Vagina (tissue), 2 donors: Measurements from ENCODE around the gene TRABD2B. TPM values are rescaled to one million over a fixed set of nuclear protein-coding genes. Genes with fewer than 3 reads are reported as not detected.

ENCODE experiments used
- DNase-seq, 2 donors: peaks; one replicate each; pipeline ENCODE4 v3.0.0-alpha.2; 2017; ENCODE audit errors: extremely low spot score in 2 of 2
- H3K27ac ChIP-seq: fragments of 200-600 bp; sonication (generic); one replicate; pipeline ENCODE4 v1.5.1; 2019
- H3K27me3 ChIP-seq: fragments of 200-600 bp; sonication (generic); one replicate; pipeline ENCODE4 v1.5.1; 2019
- H3K36me3 ChIP-seq, 2 donors: fragments of 200-600 bp; sonication (generic); one replicate each; pipeline ENCODE4 v1.5.1; 2017 to 2019
- H3K4me1 ChIP-seq: fragments of 200-600 bp; sonication (generic); one replicate; pipeline ENCODE4 v1.5.1; 2019
- H3K4me3 ChIP-seq, 2 donors: fragments of 200-600 bp; sonication (generic); 1 replicate in 1 of 2; 2 replicates in 1 of 2; pipeline ENCODE4 v1.5.1; 2016 to 2019
- H3K9me3 ChIP-seq: fragments of 200-600 bp; sonication (generic); one replicate; pipeline ENCODE4 v1.5.1; 2019
- POLR2A ChIP-seq, 2 donors: fragments of 450-650 bp; IDR thresholded peaks; one replicate each; pipeline ENCODE4 v1.6.1; 2017; ENCODE audit warnings: antibody characterized with exemption in 2 of 2, mild to moderate bottlenecking in 2 of 2, moderate library complexity in 2 of 2
- POLR2AphosphoS5 ChIP-seq, 2 donors: sonication (generic); formaldehyde crosslinking; IDR thresholded peaks; one replicate each; pipeline ENCODE4 v1.9.0; 2017; ENCODE audit warnings: antibody characterized with exemption in 2 of 2, mild to moderate bottlenecking in 2 of 2, low read depth in 1 of 2; ENCODE audit not compliant: insufficient read depth in 1 of 2
- intact Hi-C: fragments of 100-400 bp; cut with DNase I; formaldehyde crosslinking; loops from one replicate; pipeline ENCODE4 v1.15.1; 2023
- total RNA-seq: library from RNA; depleted of rRNA; stranded (reverse); fragments of >200 nt; gene quantifications from one replicate; pipeline ENCODE4 v1.2.3, GENCODE V29; 2016
- TF ChIP-seq, protein P1 (sequence below), 3 experiments: fragments of 450-650 bp in 2 of 3; fragments of 200-600 bp in 1 of 3; sonication (generic) in 1 of 3; IDR thresholded peaks; one replicate each; pipeline ENCODE4 v1.5.1; 2017 to 2019; ENCODE audit warnings: antibody characterized with exemption in 3 of 3, mild to moderate bottlenecking in 2 of 3, moderate library complexity in 2 of 3

Gene TRABD2B
- total RNA-seq, 1 donor from 2014 or later: 5.6 TPM

DNA sequence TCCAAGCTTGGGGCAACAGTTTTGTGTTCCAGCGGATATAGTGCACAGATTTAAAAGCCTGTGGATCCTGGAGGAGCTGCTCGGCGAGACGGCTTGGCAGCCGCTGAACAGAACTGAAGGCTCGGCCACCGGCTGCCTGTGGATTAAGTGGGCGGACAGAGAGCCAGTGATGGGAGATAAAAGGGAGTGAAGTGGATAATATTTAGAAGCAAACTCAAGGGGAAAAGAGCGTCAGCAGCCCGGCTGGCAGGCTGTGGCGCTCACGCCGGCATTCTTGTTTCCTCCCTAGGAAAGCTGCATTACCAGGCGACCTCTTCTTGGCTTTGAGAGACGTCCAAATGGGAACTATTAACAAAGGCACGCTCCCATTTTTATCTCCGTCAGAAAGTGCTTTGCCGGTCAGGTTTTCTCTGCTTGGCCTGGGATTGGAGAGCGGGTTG lies 10.4 kb downstream of the TRABD2B start:
- peaks cover 25% of the 10 kb centered on the region for H3K4me1 ChIP-seq
- H3K36me3 ChIP-seq: no peaks in the 10 kb centered on the region
- peak overlapping the region; percentile 15 to 26 for H3K4me3 ChIP-seq
- TF ChIP-seq POLR2A (IDR thresholded peaks at IDR 0.05) (no peak), POLR2AphosphoS5 (IDR thresholded peaks at IDR 0.05; ENCODE audit: insufficient read depth in 1 of 2, low read depth in 1 of 2) (peak in 1 of 2 donors; percentile 49)
- peak overlapping the region; percentile 31 for H3K27ac ChIP-seq
- no peaks in the 10 kb centered on the region for H3K27me3 ChIP-seq
- H3K9me3 ChIP-seq: no peaks in the 10 kb centered on the region
- peak in 1 of 2 donors; percentile 95 for DNase-seq
- intact Hi-C loops: no loop called here

DNA sequence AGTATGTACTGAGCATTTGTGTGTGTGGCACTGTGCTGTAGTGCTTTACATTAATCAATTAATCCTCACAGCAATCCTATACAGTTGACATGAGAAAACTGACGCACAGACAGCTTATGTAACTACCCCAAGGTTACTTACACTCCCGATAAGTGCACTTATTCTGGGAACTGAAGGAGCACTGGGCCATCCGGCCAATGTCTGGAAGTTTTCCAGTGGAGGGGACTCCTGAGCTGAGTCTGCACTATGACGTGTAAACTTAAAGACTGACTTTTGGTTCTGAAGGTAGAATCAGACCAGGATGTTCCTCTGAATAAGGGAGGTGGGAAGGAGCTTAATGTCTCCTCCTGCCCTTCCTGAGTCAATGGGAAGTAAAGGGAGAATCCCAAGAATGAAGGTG lies 12.2 kb downstream of the TRABD2B start:
- no peak overlapping the region for H3K4me3 ChIP-seq
- intact Hi-C loops: no loop called here
- H3K27me3 ChIP-seq: no peaks in the 10 kb centered on the region
- H3K4me1 ChIP-seq: peaks cover 17% of the 10 kb centered on the region
- no peaks in the 10 kb centered on the region for H3K9me3 ChIP-seq
- H3K27ac ChIP-seq: no peak overlapping the region
- H3K36me3 ChIP-seq: no peaks in the 10 kb centered on the region
- TF ChIP-seq POLR2A (IDR thresholded peaks at IDR 0.05) (no peak), POLR2AphosphoS5 (IDR thresholded peaks at IDR 0.05; ENCODE audit: insufficient read depth in 1 of 2, low read depth in 1 of 2) (no peak)
- TF ChIP-seq, protein P1, sequence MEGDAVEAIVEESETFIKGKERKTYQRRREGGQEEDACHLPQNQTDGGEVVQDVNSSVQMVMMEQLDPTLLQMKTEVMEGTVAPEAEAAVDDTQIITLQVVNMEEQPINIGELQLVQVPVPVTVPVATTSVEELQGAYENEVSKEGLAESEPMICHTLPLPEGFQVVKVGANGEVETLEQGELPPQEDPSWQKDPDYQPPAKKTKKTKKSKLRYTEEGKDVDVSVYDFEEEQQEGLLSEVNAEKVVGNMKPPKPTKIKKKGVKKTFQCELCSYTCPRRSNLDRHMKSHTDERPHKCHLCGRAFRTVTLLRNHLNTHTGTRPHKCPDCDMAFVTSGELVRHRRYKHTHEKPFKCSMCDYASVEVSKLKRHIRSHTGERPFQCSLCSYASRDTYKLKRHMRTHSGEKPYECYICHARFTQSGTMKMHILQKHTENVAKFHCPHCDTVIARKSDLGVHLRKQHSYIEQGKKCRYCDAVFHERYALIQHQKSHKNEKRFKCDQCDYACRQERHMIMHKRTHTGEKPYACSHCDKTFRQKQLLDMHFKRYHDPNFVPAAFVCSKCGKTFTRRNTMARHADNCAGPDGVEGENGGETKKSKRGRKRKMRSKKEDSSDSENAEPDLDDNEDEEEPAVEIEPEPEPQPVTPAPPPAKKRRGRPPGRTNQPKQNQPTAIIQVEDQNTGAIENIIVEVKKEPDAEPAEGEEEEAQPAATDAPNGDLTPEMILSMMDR (IDR thresholded peaks at IDR 0.05): no peak
- DNase-seq: no peak

DNA sequence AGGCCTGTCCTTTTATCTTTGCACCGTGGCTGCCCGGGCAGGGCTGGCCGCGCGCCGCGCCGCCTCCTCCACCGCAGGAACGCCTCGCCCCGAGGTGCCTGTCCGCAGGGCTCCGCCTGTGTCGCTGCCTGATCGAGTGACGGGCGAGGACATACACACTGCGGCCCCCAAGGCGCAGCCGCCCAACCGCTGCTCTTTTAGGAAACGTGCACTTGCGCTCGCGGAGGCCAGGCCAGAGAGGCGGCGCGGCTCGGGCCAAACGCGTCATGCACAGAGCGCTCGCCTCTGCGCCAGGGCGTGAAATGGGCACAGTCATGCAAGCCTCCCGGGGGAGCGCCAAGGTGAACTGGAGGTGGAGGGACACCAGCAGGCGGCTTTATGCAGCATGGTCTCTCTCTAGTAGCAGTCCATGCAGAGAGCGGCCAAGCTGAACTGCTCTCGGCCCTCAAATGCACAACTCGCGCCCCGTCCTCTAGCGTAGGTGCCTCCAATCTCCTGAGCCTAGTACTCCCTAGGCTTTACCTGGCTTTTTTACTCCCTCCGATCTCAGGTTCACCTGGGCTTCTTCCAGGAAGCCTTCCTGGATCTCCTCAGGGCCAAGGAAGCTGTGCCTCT lies 12.9 kb downstream of the TRABD2B start:
- no peaks in the 10 kb centered on the region for H3K27me3 ChIP-seq
- no peaks in the 10 kb centered on the region for H3K9me3 ChIP-seq
- H3K4me1 ChIP-seq: peaks cover 17% of the 10 kb centered on the region
- TF ChIP-seq POLR2AphosphoS5 (IDR thresholded peaks at IDR 0.05; ENCODE audit: insufficient read depth in 1 of 2, low read depth in 1 of 2): peak in 1 of 2 donors; percentile 17
- TF ChIP-seq, protein P1 (IDR thresholded peaks at IDR 0.05): no peak
- no peaks in the 10 kb centered on the region for H3K36me3 ChIP-seq
- H3K4me3 ChIP-seq: no peak overlapping the region
- no peak for DNase-seq
- intact Hi-C loops: no loop called here
- H3K27ac ChIP-seq: no peak overlapping the region

DNA sequence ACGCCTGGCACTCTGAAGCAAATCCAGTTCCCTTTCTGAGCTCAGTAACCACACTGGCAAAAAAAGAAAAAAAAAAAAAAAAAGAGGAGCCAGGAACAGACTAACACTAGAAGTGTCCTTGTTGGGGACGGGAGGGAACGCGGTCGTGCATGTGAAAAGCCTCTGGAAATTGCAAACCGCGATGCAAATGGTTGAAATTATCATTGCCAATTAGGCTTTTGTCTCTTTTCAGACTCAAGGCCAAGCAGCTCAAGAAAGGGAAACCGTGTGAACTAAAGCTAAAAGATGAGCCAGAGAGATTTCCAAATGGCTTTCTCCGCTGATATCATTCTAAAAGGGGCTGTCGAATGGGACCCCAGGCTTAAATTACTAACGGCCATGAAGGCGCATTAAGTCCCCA lies 13.5 kb downstream of the TRABD2B start:
- Histone ChIP-seq H3K4me1 (peaks cover 17% of the 10 kb centered on the region), H3K27ac (no peak overlapping the region), H3K27me3 (no peaks in the 10 kb centered on the region), H3K4me3 (no peak overlapping the region), H3K36me3 (no peaks in the 10 kb centered on the region), H3K9me3 (no peaks in the 10 kb centered on the region)
- no peak for DNase-seq
- intact Hi-C loops: no loop called here
- TF ChIP-seq POLR2A (IDR thresholded peaks at IDR 0.05) (no peak), POLR2AphosphoS5 (IDR thresholded peaks at IDR 0.05; ENCODE audit: insufficient read depth in 1 of 2, low read depth in 1 of 2) (no peak)
- TF ChIP-seq, protein P1 (IDR thresholded peaks at IDR 0.05): no peak

DNA sequence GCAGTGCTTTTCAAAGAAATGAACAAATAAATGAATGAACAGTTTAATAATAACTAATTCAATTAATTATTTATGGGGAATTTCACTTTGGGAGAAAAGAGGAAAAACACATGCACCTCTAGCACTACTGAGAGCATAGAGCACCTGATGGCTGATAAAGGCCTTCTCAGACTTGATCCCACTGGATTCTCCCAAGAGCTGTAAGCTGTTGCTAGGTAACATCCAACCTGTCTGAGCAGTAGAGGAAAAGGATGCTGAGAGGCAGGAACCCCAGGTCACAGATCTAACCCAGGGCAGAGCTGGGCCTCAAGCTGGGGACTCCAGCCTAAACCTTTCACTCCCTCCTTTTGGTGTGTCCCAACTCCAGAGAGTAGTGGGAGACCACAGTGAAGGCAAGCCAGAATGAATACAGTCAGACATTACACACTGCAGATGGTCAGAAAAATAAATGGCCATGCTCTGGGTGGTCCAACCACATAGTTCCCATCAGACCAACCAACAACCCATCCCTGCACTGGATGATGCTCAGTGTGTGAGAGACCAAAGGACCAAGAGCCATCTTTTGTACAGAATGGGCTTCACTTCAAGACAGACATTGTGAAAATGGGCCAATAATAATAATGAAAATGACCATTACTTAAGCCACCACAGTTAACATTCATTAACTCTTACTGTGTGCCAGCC lies 15.4 kb downstream of the TRABD2B start:
- H3K4me3 ChIP-seq: no peak overlapping the region

More for the DNA sequence above, 15.4 kb downstream of the TRABD2B start:
- intact Hi-C loops: no loop called here
- no peak overlapping the region for H3K27ac ChIP-seq
- H3K9me3 ChIP-seq: no peaks in the 10 kb centered on the region
- peaks cover 10% of the 10 kb centered on the region for H3K4me1 ChIP-seq
- no peak for DNase-seq
- no peaks in the 10 kb centered on the region for H3K36me3 ChIP-seq
- no peaks in the 10 kb centered on the region for H3K27me3 ChIP-seq
- TF ChIP-seq, protein P1 (IDR thresholded peaks at IDR 0.05): no peak
- TF ChIP-seq POLR2A (IDR thresholded peaks at IDR 0.05) (no peak), POLR2AphosphoS5 (IDR thresholded peaks at IDR 0.05; ENCODE audit: insufficient read depth in 1 of 2, low read depth in 1 of 2) (no peak)
